Measurements from ENCODE around the gene DNM3. TPM values are rescaled to one million over a fixed set of nuclear protein-coding genes. Genes with fewer than 3 reads are reported as not detected.

Gene DNM3
- total RNA-seq, 1 donor from 2014 or later: 0.59 TPM

- peak; percentile 7 for DNase-seq (ENCODE audit: low read depth, low spot score)
Observed at GRCh38 chr1:171817511-171818265, 23.6 kb upstream of the DNM3 start.

- DNase-seq (ENCODE audit: low read depth, low spot score): no peak
Observed at GRCh38 chr1:171819946-171820345, 21.4 kb upstream of the DNM3 start.

GRCh38 chr1:171826973-171827372 is 14.3 kb upstream of the DNM3 start:
- no peak for DNase-seq (ENCODE audit: low read depth, low spot score)

GRCh38 chr1:171828794-171829193 is 12.5 kb upstream of the DNM3 start:
- DNase-seq (ENCODE audit: low read depth, low spot score): no peak

GRCh38 chr1:171833091-171833825 is 8.0 kb upstream of the DNM3 start:
- DNase-seq (ENCODE audit: low read depth, low spot score): no peak

- DNase-seq (ENCODE audit: low read depth, low spot score): no peak
Observed at GRCh38 chr1:171834821-171835220, 6.5 kb upstream of the DNM3 start.

GRCh38 chr1:171835891-171836290 is 5.4 kb upstream of the DNM3 start:
- no peak for DNase-seq (ENCODE audit: low read depth, low spot score)

- no peak for DNase-seq (ENCODE audit: low read depth, low spot score)
Observed at GRCh38 chr1:171841931-171842761, 848 bp downstream of the DNM3 start.

- DNase-seq (ENCODE audit: low read depth, low spot score): no peak
Observed at GRCh38 chr1:171844381-171844780, 3.1 kb downstream of the DNM3 start.

GRCh38 chr1:171845998-171846397 is 4.7 kb downstream of the DNM3 start:
- DNase-seq (ENCODE audit: low read depth, low spot score): no peak

- no peak for DNase-seq (ENCODE audit: low read depth, low spot score)
Observed at GRCh38 chr1:171849245-171849898, 8.1 kb downstream of the DNM3 start.

- DNase-seq (ENCODE audit: low read depth, low spot score): no peak
Observed at GRCh38 chr1:171850651-171851350, 9.5 kb downstream of the DNM3 start.

GRCh38 chr1:171852272-171852671 is 11.0 kb downstream of the DNM3 start:
- no peak for DNase-seq (ENCODE audit: low read depth, low spot score)

- DNase-seq (ENCODE audit: low read depth, low spot score): no peak
Observed at GRCh38 chr1:171855381-171855780, 14.1 kb downstream of the DNM3 start.

GRCh38 chr1:171858696-171859095 is 17.4 kb downstream of the DNM3 start:
- DNase-seq (ENCODE audit: low read depth, low spot score): no peak

- DNase-seq (ENCODE audit: low read depth, low spot score): no peak
Observed at GRCh38 chr1:171860696-171861095, 19.4 kb downstream of the DNM3 start.

- DNase-seq (ENCODE audit: low read depth, low spot score): no peak
Observed at GRCh38 chr1:171863531-171863930, 22.2 kb downstream of the DNM3 start.

GRCh38 chr1:171864308-171864707 is 23.0 kb downstream of the DNM3 start:
- no peak for DNase-seq (ENCODE audit: low read depth, low spot score)

- no peak for DNase-seq (ENCODE audit: low read depth, low spot score)
Observed at GRCh38 chr1:171865106-171865505, 23.8 kb downstream of the DNM3 start.

GRCh38 chr1:171867236-171867635 is 25.9 kb downstream of the DNM3 start:
- no peak for DNase-seq (ENCODE audit: low read depth, low spot score)

Data from pulmonary artery endothelial cell (primary cell).